NB4 (cell line): ENCODE data around the gene FLOT2.

Experiments used
- DNase-seq: peaks from one replicate; pipeline ENCODE4 v3.0.0; 2010; ENCODE audit warnings: low read depth
- H3K4me3 ChIP-seq: one replicate; pipeline ENCODE4 v1.5.1; 2011; ENCODE audit warnings: mild to moderate bottlenecking, low read depth, low read length, moderate library complexity
- CTCF ChIP-seq: IDR thresholded peaks from one replicate; pipeline ENCODE4 v1.5.1; 2012; ENCODE audit warnings: low read depth, low read length
- MAX ChIP-seq: IDR thresholded peaks from 2 replicates; pipeline ENCODE4 v1.6.1; 2011; ENCODE audit warnings: low read depth, low read length
- MYC ChIP-seq: IDR thresholded peaks from 2 replicates; pipeline ENCODE4 v1.6.1; 2011; ENCODE audit warnings: low read depth, low read length
- POLR2A ChIP-seq: IDR thresholded peaks from 2 replicates; pipeline ENCODE4 v1.6.1; 2011; ENCODE audit warnings: mild to moderate bottlenecking; ENCODE audit not compliant: insufficient read length; ENCODE audit errors: extremely low read depth

The FLOT2 gene

GRCh38 chr17:28912938-28913333 lies 15.4 kb upstream of the FLOT2 start:
- TF ChIP-seq CTCF, result no peak
- TF ChIP-seq POLR2A, result no peak
- TF ChIP-seq MYC, result no peak
- TF ChIP-seq MAX, result no peak
- no peak overlapping the region for H3K4me3 ChIP-seq
- DNase-seq, result no peak

- DNase-seq, result peak; percentile 45
- no peak overlapping the region for H3K4me3 ChIP-seq
- TF ChIP-seq CTCF, result peak; percentile 64
- TF ChIP-seq MYC, result no peak
These were observed 14.9 kb upstream of the FLOT2 start for GRCh38 chr17:28912281-28912937.

GRCh38 chr17:28911411-28912045 lies 14.0 kb upstream of the FLOT2 start:
- no peak for DNase-seq
- no peak overlapping the region for H3K4me3 ChIP-seq
- TF ChIP-seq MYC, result no peak
- no peak for TF ChIP-seq MAX
- no peak for TF ChIP-seq CTCF
- no peak for TF ChIP-seq POLR2A

- DNase-seq, result no peak
- TF ChIP-seq POLR2A, result no peak
- no peak for TF ChIP-seq MYC
- no peak for TF ChIP-seq CTCF
- TF ChIP-seq MAX, result no peak
- no peak overlapping the region for H3K4me3 ChIP-seq
These were observed 13.0 kb upstream of the FLOT2 start for GRCh38 chr17:28910534-28910933.

GRCh38 chr17:28908640-28909167 lies 11.2 kb upstream of the FLOT2 start:
- TF ChIP-seq POLR2A (no peak), MAX (no peak), MYC (no peak), CTCF (no peak)
- no peak overlapping the region for H3K4me3 ChIP-seq
- no peak for DNase-seq
